Esophagus squamous epithelium (tissue), 5 donors: ENCODE results near the gene IL10RA. TPM values are rescaled to one million over a fixed set of nuclear protein-coding genes. Genes with fewer than 3 reads are reported as not detected.

Experiments used
- DNase-seq: peaks from one replicate; lab custom pipeline; 2025; lab: John Stamatoyannopoulos, UW
- H3K27ac ChIP-seq, 4 donors: fragments of 200-600 bp; sonication (generic); one replicate each; pipeline ENCODE4 v1.5.1; 2016 to 2019; ENCODE audit warnings: mild to moderate bottlenecking in 1 of 4
- H3K27me3 ChIP-seq, 4 donors: fragments of 200-600 bp; sonication (generic); 1 replicate in 3 of 4; 2 replicates in 1 of 4; pipeline versions ENCODE4 v1.5.1 to v1.6.0; 2017 to 2021; ENCODE audit warnings: antibody characterized with exemption in 1 of 4
- H3K36me3 ChIP-seq, 3 donors: fragments of 200-600 bp; sonication (generic); one replicate each; pipeline ENCODE4 v1.5.1; 2016 to 2019
- H3K4me1 ChIP-seq, 3 donors: fragments of 200-600 bp; sonication (generic); one replicate each; pipeline ENCODE4 v1.5.1; 2017 to 2019
- H3K4me3 ChIP-seq, 4 donors: fragments of 200-600 bp; sonication (generic); 1 replicate in 3 of 4; 2 replicates in 1 of 4; pipeline ENCODE4 v1.5.1; 2016 to 2019; ENCODE audit warnings: mild to moderate bottlenecking in 2 of 4, moderate library complexity in 1 of 4
- H3K9me3 ChIP-seq, 3 donors: fragments of 200-600 bp; sonication (generic); one replicate each; pipeline ENCODE4 v1.5.1; 2016 to 2019
- CTCF ChIP-seq, 6 experiments: fragments of 450-650 bp in 4 of 6; fragments of 200-600 bp in 2 of 6; sonication (generic) in 2 of 6; IDR thresholded peaks; one replicate each; pipeline ENCODE4 v1.5.1; 2016 to 2019; ENCODE audit warnings: antibody characterized with exemption in 6 of 6, mild to moderate bottlenecking in 4 of 6, moderate library complexity in 4 of 6
- POLR2A ChIP-seq, 4 donors: fragments of 450-650 bp; IDR thresholded peaks; one replicate each; pipeline ENCODE4 v1.6.1; 2017; ENCODE audit warnings: antibody characterized with exemption in 4 of 4, mild to moderate bottlenecking in 4 of 4, moderate library complexity in 3 of 4
- WGBS, 2 donors: methylation state at CpG; one replicate each; pipeline ENCODE4 v1.1.5; 2018; 5-methylcytosine and 5-hydroxymethylcytosine counted together
- intact Hi-C: fragments of 100-400 bp; cut with DNase I; formaldehyde crosslinking; loops from one replicate; pipeline ENCODE4 v1.15.0; 2022
- total RNA-seq, 4 donors: library from RNA; depleted of rRNA; stranded (reverse); fragments of >200 nt; gene quantifications; one replicate each; pipeline ENCODE4 v1.1.0, GENCODE V29; 2016
- donor health status: DM: yes; HTN: yes; CAD: no.

Gene IL10RA
- total RNA-seq, 4 donors from 2014 or later, result 2.2 to 21.2 (median 11.3) TPM

DNA sequence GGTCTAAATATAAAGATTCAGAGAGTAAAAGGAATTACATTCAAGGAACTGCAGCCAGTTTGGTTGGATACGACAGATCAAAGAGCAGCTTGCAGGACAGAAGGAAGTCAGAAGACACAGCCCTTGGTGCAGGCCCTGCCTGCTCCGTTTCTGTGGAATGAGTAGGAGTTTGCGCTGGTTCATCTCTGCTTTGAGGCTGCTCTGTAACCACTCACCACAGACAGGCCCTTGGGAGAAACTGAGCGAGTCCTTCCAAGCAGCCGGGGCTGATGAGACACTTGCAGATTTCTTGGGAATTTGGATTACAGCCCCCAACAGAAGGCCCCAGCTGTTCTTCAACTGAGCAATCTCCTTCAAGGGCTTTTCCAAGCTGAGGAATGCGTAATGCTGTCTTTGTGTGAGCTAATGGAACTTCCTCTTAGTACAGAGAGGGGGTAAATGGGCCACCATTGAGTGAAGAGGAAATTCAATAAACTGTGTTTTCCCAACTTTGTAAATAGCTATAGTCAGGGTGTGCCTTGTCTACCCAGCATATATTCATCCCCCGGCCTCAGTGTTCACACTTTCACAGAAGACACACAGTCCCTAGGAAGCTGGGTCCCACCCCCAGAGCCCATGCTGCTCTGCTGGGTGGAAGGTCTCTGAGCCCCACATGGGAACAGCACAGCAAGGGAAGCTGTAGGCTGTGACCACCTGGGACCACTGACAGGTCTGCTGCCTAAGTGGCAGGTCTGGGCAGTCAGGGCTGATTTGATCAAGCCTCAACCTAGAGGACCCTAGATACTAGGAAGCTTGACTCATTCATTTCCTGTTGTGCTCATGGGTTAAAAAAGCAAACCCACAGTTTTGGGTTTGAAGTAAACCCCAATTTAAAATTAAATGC lies 16.6 kb downstream of the IL10RA start:
- intact Hi-C loops, result no loop called here
- 54 to 81% methylated on average over 7 of the region's 7 CpGs for WGBS, 2 donors
- Histone ChIP-seq H3K36me3 (peaks cover 0 to 10% (median 0%) of the 10 kb centered on the region in 3 donors), H3K9me3 (no peaks in the 10 kb centered on the region), H3K4me1 (peaks cover 0 to 65% (median 21%) of the 10 kb centered on the region in 3 donors), H3K4me3 (no peak overlapping the region), H3K27me3 (no peaks in the 10 kb centered on the region), H3K27ac (peak overlapping the region; percentile 42 to 89 (median 60))
- TF ChIP-seq POLR2A (IDR thresholded peaks at IDR 0.05), result no peak
- no peak for TF ChIP-seq CTCF (IDR thresholded peaks at IDR 0.05)
- no peak for DNase-seq

DNA sequence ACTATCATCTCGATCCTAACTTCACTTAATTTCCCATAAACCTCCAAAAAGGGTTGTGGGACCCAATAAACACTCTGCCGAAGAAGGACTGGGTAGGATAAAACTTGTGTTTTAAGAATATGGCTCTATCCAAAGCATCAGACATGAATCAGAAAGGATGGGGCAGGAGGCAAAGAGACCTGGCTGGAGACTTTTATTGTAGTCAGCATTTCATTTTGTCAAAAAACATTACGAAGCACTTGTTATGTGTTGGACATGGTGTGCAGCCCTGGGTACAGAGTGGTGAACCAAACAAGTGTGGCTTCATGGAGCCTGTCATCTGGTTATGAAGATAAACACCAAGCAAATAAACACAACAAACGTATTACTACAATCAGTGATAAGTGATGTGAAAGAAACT lies 17.3 kb downstream of the IL10RA start:
- peaks cover 0 to 72% (median 24%) of the 10 kb centered on the region in 3 donors for H3K4me1 ChIP-seq
- intact Hi-C loops, result no loop called here
- H3K4me3 ChIP-seq, result no peak overlapping the region
- TF ChIP-seq CTCF (IDR thresholded peaks at IDR 0.05) (no peak), POLR2A (IDR thresholded peaks at IDR 0.05) (no peak)
- H3K36me3 ChIP-seq, result peaks cover 0 to 8% (median 0%) of the 10 kb centered on the region in 3 donors
- peak overlapping the region in 3 of 4 donors; percentile 45 to 89 (median 76) for H3K27ac ChIP-seq
- no peaks in the 10 kb centered on the region for H3K27me3 ChIP-seq
- WGBS, 2 donors, result 55 to 78% methylated on average over 4 of the region's 4 CpGs
- DNase-seq, result no peak
- no peaks in the 10 kb centered on the region for H3K9me3 ChIP-seq

- Histone ChIP-seq H3K27ac (peak overlapping the region in 2 of 4 donors; percentile 76 to 89), H3K9me3 (no peaks in the 10 kb centered on the region), H3K4me1 (peaks cover 0 to 83% (median 27%) of the 10 kb centered on the region in 3 donors), H3K27me3 (peaks cover 0 to 4% (median 0%) of the 10 kb centered on the region in 4 donors), H3K36me3 (no peaks in the 10 kb centered on the region), H3K4me3 (no peak overlapping the region)
- WGBS, 2 donors, result 89 to 98% methylated on average over 6 to 7 of the region's 7 CpGs
- TF ChIP-seq CTCF (IDR thresholded peaks at IDR 0.05), result no peak
- no peak for TF ChIP-seq POLR2A (IDR thresholded peaks at IDR 0.05)
- no peak for DNase-seq
- intact Hi-C loops, result no loop called here
These were observed 18.5 kb downstream of the IL10RA start for GRCh38 chr11:118004543-118005223.

DNA sequence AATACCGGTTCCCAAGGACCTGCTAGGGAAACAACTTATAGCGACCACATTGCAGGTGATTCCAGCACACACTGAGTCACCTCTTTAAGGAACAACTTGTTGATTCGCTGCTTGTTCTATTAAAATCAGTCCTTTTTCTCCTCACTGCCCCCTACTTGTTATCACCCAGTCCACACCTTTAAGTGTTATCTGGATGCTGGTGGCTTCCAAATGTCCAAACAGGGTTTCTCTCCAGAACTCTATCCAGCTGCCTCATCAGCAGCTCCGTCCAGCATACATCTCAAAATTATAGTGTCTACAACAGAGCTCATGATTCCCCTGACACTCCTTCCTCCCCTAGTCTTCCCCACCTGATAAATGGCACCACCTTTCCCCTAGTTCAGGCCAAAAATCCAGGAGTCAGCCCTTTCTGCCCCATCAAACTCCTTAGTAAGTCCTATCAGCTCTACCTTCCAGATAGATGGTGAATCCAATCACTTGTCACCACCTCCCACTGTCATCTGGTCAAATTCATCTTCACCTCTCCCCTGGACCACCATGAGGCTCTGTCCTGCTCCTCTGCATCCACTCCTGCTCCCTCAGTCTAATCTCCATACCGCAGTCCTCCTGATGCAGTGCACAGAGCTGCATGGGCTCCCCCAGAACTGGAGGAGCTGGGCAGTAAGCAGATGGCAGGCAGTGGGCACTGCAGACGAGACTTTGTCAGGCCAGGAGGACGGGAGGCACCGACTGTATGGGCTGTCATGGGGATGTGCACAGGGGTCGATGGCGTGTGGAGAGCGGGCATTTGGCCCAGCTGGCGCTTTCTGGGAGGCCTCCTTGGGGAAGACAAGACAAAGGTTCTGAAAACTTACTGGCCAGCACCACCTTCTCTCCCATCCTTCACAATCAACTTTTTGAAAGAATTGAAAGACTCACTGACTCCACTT lies 19.3 kb downstream of the IL10RA start:
- Histone ChIP-seq H3K4me3 (no peak overlapping the region), H3K9me3 (no peaks in the 10 kb centered on the region), H3K27me3 (peaks cover 0 to 4% (median 0%) of the 10 kb centered on the region in 4 donors), H3K36me3 (no peaks in the 10 kb centered on the region), H3K27ac (no peak overlapping the region), H3K4me1 (peaks cover 0 to 89% (median 27%) of the 10 kb centered on the region in 3 donors)
- no peak for DNase-seq
- intact Hi-C loops, result no loop called here
- TF ChIP-seq CTCF (IDR thresholded peaks at IDR 0.05) (no peak), POLR2A (IDR thresholded peaks at IDR 0.05) (no peak)
- 82 to 84% methylated on average over 4 to 8 of the region's 12 CpGs for WGBS, 2 donors
